GM21619 (cell line): ENCODE results near the gene OTUB2.
A peak's percentile ranks its signal among the peaks of the same experiment; 100 is the strongest.

Experiments used
- ATAC-seq: cut with Tn5 transposase; IDR thresholded peaks from one replicate; pipeline ENCODE4 v1.9.1; 2021; ENCODE audit not compliant: unreplicated experiment

OTUB2 gene

DNA sequence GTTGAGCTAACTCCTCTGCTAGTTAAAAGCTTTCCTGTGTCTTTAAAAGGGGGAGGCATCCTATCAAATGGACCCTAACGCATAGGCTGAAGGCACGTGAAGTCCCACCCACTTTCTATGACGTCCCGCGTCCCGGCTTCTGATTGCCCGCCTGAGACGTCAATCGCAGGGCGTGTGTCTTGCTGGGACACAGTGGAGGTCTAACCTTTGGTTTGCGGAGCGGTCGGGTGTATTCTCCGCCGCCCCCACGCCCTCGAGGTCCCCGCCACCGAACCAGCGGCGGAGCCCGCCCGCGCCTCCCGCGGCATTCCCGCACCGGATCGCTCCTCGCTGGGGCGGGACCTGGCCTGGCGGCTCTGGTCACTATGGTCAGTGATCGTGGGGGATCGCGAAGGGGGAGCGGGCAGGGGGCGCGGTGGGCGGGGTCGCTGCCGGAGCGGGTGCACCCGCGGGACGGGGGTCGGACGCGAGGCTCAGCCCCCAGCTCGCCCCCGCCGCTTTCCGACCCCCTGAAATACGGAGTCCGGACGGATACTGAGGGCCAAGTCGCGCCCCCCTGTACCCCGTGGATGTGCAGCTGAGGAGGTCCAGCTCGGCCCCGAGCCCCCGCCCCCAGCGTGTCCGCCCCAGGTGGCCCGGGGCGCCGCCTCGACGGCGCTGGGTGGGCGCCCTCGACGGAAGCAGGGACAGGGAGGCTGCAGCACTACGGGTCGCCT is at the start of gene OTUB2:
OTUB2 (plus strand) TSS at position 168 of the 716 bp plus-strand sequence; CDS start at position 366, 198 bp downstream.
- ATAC-seq = peak; percentile 100

GRCh38 chr14:93976477-93977057 is 49.6 kb upstream of the OTUB2 start, which contains the start of gene ASB2:
Gene ASB2 (minus strand): TSS chr14:93976570. CDS start chr14:93964539, 12,031 bp downstream.
- ATAC-seq = peak; percentile 20

GRCh38 chr14:93977171-93977570 is 49.0 kb upstream of the OTUB2 start:
- ATAC-seq = no peak

DNA sequence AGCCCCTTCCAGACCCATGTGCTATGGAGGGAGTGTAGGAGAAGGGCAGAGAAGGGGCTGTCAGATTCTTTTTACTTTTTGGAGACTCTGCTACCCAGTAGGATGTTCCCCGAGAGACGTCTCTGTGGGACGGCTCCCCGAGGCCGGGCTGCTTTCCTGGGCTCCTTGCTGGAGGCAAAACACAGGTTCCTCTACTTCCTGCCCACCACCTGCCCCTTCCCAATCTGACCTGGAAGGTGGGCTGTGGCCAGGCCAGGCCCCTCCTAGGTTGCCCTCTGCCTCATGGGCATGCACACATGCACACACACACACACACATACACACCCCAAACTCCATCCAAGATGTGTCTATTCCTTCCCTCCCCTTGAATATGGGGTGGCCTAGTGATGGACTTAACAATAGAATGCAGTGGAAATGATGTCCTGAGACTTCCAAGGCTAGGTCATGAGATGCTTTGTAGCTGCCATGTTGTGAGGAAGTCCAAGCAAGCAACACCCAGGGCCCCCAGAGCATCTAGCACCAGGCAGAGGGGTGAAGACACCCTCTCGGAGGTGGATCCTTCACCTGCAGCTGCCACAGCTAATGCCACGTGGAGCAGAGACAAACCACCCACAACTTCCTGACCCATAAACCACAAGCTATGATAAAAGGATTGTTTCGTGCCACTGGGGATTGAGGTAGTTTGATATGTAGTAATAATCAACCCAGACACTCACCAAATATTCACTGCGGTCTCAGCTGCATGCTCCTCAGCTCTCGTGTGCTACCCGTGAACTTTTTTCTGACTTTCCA is 48.2 kb upstream of the OTUB2 start:
- ATAC-seq = peak; percentile 46

DNA sequence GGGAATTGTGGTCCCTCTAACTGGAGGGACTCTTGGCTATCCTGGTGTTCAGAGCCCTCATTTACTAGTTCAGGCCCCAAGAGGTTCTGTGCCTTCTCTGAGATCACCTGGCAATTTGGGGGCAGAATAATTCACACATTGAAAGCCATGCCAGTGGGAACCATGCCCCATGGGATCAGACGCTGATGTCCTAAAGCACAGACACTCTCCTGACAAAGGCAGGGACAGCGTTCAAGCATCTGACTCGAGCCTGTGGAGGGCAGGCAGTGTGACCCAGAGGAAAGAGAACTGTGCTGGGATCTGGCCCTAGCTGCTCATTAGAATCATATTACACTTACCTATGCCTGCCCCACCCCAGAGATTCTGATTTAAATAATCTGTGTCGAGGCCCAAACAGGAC is 47.4 kb upstream of the OTUB2 start:
- ATAC-seq = no peak

- no peak for ATAC-seq
Observed at GRCh38 chr14:93980456-93981201, 45.5 kb upstream of the OTUB2 start.

- no peak for ATAC-seq
Observed at GRCh38 chr14:93981316-93982229, 44.6 kb upstream of the OTUB2 start.

GRCh38 chr14:93982230-93983007 is 43.7 kb upstream of the OTUB2 start:
- no peak for ATAC-seq

DNA sequence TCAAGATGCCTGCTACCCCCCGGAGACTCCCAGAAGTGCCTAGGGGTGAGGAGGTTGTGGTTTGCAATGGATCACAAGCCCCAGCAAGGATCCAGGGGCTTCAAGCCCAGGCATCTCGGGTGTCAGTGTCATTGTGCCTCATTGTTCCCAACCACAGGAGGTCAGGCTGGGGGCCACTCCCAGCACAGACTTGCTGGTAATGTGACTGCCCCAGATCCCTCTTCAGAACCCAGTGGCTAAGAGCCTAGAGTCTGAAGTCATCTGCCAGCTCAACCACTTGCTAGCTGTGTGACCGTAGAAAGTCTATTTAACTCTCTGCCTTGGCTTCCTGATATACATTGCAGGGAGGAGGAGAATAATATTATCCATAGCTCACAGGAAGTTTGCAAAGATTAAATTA is 42.1 kb upstream of the OTUB2 start:
- ATAC-seq = no peak

GRCh38 chr14:93984987-93985410 is 41.1 kb upstream of the OTUB2 start:
- ATAC-seq = no peak

DNA sequence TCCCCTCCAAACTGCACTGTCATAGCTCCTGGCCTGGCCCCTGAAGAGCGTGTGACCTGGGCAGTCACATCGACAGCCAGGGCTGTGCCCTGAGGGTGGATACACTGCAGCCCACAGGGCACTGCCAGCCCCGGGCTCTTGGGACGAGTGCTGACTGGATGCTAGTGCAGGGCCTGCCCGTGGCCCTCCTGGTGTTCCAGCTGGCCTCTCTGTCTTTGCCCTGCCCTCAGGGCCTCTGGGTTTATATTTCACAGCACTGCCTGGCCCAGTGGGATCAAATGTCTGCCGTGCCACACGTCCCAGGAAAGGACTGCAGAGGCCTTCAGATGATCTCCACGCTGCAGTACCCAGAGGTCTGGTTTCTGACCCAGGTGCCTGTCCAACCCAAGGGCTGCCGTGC is 39.2 kb upstream of the OTUB2 start:
- ATAC-seq = no peak

GRCh38 chr14:93987376-93987775 is 38.8 kb upstream of the OTUB2 start:
- no peak for ATAC-seq

DNA sequence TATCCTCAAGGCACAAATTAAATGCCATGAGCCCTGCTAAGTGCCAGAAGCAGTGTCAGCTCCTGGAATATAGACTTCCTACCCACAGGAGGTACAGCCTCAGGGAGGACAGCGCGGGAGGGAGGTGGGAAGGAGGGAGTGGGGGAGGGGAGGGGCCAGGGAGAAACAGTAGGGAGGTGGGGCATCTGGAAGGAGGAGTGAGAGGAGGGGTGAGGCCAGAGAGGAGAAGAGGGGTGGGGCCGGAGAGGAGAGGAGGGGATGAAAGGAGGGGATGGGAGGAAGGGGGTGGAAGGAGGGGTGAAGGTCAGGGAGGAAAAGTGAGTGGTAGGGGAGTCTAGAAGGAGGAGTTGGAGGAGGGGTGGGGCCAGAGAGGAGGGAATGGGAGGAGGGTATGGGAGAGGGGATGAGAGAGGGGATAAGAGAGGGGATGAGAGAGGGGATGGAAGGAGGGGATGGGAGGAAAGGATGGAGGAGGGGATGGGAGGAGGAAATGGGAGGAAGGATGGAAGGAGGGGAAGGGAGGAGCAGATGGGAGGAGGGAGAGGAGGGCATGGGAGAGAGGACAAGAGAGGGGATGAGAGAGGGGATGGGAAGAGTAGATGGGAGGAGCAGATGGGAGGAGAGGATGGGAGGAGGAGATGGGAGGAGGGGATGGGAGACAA is 38.2 kb upstream of the OTUB2 start:
- ATAC-seq = no peak

- ATAC-seq = peak; percentile 70
Observed at GRCh38 chr14:93989939-93990338, 36.2 kb upstream of the OTUB2 start.

- ATAC-seq = no peak
Observed at GRCh38 chr14:93991212-93991611, 34.9 kb upstream of the OTUB2 start.

- ATAC-seq = no peak
Observed at GRCh38 chr14:93991649-93992048, 34.5 kb upstream of the OTUB2 start.

DNA sequence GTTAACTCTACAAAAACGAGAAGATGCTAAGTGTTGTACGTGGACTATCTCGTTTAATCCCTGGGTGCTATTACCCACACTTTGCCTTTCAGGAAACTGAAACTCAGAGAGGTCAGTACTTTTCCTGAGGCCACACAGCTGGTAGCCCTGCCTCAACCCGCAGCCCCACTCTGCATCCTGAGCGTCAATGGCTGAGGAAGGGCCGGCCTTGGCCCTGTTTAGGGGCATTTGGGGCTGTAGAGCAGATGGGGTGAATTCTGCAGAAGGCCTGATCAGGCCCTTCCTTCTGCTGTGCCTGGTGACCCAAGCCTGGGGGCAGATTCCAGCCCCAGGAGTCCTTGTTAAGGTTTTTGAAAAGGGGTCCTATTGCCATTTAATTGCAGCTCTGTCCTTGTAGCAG is 32.8 kb upstream of the OTUB2 start:
- ATAC-seq = no peak

DNA sequence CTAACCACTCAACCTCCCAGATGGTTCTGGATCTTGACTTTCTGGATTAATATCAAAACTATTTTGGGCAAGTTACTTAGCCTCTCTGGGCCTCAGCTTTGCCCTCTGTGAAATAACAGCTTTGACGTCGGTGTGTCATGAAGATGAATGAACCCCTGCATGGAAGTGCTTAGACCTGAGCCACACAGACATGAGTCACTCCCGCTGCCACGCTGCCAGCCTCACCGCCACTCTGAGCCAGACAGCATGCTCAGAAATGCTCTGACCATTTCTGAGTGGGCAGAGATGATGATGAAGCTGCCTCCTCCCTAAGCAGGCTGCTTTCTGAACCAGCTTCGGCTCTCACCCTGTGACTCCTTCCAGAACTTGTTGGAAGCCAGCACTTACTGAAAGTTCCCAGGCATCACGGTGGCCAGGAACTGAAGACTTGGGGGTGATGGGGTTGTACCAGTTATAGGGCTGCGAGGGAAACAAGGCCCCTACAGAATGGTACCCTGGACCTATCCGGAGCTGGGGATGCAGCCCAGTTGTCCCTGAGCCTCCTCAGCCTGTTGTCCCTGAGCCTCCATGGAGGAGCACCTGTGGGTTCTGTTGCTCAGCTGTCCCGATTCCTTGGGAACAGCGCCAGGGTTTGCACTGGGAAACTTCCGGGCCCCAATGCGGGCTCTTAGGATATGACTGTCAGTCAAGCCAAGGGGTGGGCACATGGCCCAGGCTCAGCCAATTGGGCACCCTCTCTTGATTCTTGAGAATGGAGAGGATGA is 31.0 kb upstream of the OTUB2 start:
- ATAC-seq = no peak
